Measurements from ENCODE around the gene PPP1R3F. TPM values are rescaled to one million over a fixed set of nuclear protein-coding genes. Genes with fewer than 3 reads are reported as not detected.

PPP1R3F gene
- total RNA-seq, 2 donors from 2014 or later, result 12.6 to 14.8 TPM

DNA sequence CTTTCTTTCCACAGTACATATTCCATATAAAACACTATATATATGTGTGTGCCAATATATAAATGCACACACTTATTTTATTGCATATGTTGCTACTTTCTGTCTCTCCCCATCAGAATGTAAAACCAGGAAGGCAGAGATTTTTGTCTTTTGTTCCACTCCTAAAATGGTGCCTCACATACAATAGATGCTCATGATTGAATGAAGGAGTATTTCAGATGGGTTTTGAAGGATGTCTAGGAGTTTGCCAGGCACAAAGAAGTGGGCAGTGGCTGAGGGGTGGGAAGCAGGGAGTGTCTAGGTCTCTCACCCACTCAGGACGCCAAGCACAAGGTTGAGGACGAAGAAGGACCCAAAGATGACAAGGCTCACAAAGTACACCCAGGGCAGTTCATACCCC, 41.9 kb upstream of the PPP1R3F start:
- Histone ChIP-seq H3K4me1 (ENCODE audit: control insufficient read depth in 1 of 2, low read depth in 2 of 2) (no peaks in the 10 kb centered on the region), H3K9me3 (no peaks in the 10 kb centered on the region), H3K27me3 (replicated peaks; ENCODE audit: insufficient read depth) (no peaks in the 10 kb centered on the region), H3K4me3 (no peak overlapping the region), H3K27ac (no peak overlapping the region), H3K36me3 (no peaks in the 10 kb centered on the region)
- TF ChIP-seq, protein P1, sequence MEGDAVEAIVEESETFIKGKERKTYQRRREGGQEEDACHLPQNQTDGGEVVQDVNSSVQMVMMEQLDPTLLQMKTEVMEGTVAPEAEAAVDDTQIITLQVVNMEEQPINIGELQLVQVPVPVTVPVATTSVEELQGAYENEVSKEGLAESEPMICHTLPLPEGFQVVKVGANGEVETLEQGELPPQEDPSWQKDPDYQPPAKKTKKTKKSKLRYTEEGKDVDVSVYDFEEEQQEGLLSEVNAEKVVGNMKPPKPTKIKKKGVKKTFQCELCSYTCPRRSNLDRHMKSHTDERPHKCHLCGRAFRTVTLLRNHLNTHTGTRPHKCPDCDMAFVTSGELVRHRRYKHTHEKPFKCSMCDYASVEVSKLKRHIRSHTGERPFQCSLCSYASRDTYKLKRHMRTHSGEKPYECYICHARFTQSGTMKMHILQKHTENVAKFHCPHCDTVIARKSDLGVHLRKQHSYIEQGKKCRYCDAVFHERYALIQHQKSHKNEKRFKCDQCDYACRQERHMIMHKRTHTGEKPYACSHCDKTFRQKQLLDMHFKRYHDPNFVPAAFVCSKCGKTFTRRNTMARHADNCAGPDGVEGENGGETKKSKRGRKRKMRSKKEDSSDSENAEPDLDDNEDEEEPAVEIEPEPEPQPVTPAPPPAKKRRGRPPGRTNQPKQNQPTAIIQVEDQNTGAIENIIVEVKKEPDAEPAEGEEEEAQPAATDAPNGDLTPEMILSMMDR (IDR thresholded peaks at IDR 0.05), result no peak
- no peak for ATAC-seq (ENCODE audit: insufficient number of reproducible peaks, low FRiP score, low read depth)
- DNase-seq (ENCODE audit: low spot score), result no peak

DNA sequence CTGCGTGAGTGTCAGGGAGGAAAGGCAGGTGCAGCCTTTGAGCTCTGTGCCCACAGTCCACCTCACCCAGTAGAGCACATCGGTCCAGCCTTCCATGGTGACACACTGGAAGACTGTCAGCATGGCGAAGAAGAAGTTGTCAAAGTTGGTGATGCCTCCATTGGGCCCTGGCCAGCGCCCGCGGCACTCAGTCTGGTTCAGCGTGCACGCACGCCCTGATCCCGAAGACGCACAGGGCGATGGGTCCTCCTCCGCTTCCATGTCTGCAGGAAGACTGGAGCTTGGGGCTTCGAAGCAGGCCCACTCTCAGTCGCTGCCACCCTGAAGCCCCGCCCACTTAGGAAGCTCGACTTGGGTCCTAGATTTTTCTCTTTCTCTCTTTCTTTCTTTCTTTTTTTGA, 41.4 kb upstream of the PPP1R3F start:
- TF ChIP-seq, protein P1 (IDR thresholded peaks at IDR 0.05), result no peak
- Histone ChIP-seq H3K9me3 (no peaks in the 10 kb centered on the region), H3K4me1 (ENCODE audit: control insufficient read depth in 1 of 2, low read depth in 2 of 2) (no peaks in the 10 kb centered on the region), H3K36me3 (no peaks in the 10 kb centered on the region), H3K4me3 (no peak overlapping the region), H3K27me3 (replicated peaks; ENCODE audit: insufficient read depth) (no peaks in the 10 kb centered on the region), H3K27ac (no peak overlapping the region)
- DNase-seq (ENCODE audit: low spot score) (no peak), ATAC-seq (ENCODE audit: insufficient number of reproducible peaks, low FRiP score, low read depth) (no peak)

DNA sequence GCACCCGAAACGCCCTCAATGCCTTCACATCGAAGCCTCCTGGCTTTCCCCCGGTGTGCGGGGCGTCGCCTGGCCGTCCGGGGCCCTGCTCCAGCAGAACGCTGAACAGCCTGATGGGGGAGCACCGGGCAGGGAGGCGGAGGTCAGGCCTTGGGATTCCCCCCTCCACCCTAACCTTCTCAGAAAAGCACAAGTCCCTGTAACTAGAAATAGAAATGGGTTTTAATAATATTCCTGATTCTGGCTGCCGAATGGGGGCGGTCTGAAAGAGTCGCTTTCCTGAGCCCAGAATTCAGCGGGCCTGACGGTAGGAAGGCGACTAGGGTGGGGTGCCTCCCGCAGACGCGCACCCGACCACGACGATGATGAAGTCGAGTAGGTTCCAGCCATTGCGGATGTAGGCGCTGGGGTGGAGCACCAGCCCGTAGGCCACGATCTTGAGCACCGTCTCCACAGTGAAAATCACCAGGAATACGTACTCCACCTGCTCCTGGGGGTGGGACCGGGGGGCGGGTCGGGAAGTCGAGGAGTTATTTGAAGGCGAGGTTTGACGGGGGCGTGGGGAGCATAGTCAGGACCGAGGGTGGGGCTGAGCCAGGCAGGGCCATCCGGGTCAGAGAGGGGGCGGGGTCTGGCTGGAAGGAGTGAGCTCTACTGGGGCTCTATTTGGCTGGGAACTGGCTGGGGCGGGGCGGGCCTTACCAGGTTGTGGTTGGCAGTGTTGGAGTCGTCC, 38.9 kb upstream of the PPP1R3F start:
- Histone ChIP-seq H3K4me3 (peak overlapping the region; percentile 66), H3K36me3 (no peaks in the 10 kb centered on the region), H3K27ac (no peak overlapping the region), H3K9me3 (no peaks in the 10 kb centered on the region), H3K4me1 (ENCODE audit: control insufficient read depth in 1 of 2, low read depth in 2 of 2) (no peaks in the 10 kb centered on the region), H3K27me3 (replicated peaks; ENCODE audit: insufficient read depth) (no peaks in the 10 kb centered on the region)
- TF ChIP-seq, protein P1 (IDR thresholded peaks at IDR 0.05), result no peak
- peak; percentile 2 for DNase-seq (ENCODE audit: low spot score)
- no peak for ATAC-seq (ENCODE audit: insufficient number of reproducible peaks, low FRiP score, low read depth)

DNA sequence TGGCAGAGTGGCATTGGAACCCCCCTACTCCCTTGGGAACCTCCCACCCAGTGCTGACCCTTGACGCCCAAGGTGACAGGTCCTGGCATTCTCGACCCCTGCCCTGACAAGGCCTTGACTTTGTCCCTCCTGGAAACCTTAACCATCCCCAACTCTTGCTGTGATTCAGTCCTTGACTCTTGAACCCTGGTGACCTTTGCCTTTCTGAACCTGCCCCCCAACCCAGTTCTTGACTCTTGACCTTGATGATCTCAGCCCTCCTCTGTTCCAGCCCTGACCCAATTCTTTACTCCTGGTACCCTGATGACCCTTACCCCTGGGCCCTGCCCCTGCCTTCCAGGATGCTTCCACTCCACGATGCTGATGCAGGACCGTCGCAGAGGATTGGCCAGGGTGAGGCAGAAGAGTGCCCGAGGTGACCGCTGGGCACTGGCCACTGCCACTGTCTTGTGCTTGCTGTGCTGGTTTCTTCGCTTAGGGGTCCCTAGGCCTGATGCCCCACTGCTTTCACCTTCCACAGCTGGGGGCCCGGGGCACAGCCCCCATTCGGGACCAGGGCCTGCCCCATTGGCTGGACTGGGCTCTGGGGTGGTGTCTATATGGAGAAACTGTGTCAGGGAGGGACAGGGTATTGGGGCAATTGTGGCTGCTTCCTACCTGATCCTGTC, 38.1 kb upstream of the PPP1R3F start:
- no peak overlapping the region for H3K4me3 ChIP-seq
- H3K27me3 ChIP-seq (replicated peaks; ENCODE audit: insufficient read depth), result no peaks in the 10 kb centered on the region
- ATAC-seq (ENCODE audit: insufficient number of reproducible peaks, low FRiP score, low read depth) (no peak), DNase-seq (ENCODE audit: low spot score) (no peak)
- no peaks in the 10 kb centered on the region for H3K4me1 ChIP-seq (ENCODE audit: control insufficient read depth in 1 of 2, low read depth in 2 of 2)
- no peak overlapping the region for H3K27ac ChIP-seq
- no peaks in the 10 kb centered on the region for H3K9me3 ChIP-seq
- TF ChIP-seq, protein P1 (IDR thresholded peaks at IDR 0.05), result no peak
- H3K36me3 ChIP-seq, result no peaks in the 10 kb centered on the region

DNA sequence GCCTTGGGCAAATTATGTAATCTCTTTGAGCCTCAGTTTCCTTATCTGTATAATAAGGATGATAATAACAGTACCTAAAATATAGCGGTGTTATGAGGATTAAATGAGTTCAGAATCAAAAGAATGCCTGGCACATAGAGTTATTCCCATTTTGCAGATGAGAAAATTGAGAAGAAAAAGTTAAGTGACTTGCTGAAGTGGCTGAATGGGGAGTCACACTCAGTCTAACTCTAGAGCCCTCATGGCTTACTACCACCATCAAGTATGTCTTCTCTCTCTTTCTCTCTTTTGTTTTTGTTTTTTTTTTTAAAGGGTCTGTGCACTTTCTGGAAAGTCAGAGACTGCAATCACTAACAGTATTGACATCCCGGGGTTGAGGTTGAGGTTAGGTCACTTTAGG, 37.1 kb upstream of the PPP1R3F start:
- H3K4me1 ChIP-seq (ENCODE audit: control insufficient read depth in 1 of 2, low read depth in 2 of 2), result no peaks in the 10 kb centered on the region
- no peak for DNase-seq (ENCODE audit: low spot score)
- ATAC-seq (ENCODE audit: insufficient number of reproducible peaks, low FRiP score, low read depth), result no peak
- no peaks in the 10 kb centered on the region for H3K27me3 ChIP-seq (replicated peaks; ENCODE audit: insufficient read depth)
- no peak overlapping the region for H3K27ac ChIP-seq
- H3K4me3 ChIP-seq, result no peak overlapping the region
- H3K36me3 ChIP-seq, result no peaks in the 10 kb centered on the region
- no peaks in the 10 kb centered on the region for H3K9me3 ChIP-seq
- TF ChIP-seq, protein P1 (IDR thresholded peaks at IDR 0.05), result no peak

All from thoracic aorta (tissue), 2 donors.